ENCODE results near the gene SLC22A4. TPM values are rescaled to one million over a fixed set of nuclear protein-coding genes. Genes with fewer than 3 reads are reported as not detected.

The SLC22A4 gene
- polyA plus RNA-seq, 1 donor from 2014 or later = 2.0 TPM

DNA sequence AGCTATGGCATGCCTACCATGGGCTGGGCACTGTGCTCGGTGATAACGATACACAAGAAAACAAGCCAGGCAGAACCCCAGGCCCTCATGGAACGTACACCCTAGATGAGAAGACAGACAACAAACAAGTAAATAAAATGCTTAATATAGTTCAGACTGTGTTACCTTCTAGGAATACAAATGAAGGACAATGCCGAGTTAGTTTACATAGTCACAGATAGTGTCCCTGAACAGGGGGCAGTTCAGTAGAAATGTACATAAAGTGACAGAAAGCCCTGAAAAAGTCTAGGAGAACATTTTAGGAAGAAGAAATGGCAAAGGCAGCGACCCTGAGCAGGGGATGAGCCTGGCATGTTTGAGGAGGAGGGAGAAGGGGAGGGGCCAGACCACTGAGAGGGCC, 97.1 kb downstream of the SLC22A4 start:
- Histone ChIP-seq H3K9me2 (ENCODE audit: insufficient read depth, low read length) (no peaks in the 10 kb centered on the region), H3K27me3 (ENCODE audit: insufficient read depth, low read depth, low read length) (no peaks in the 10 kb centered on the region), H3K9ac (ENCODE audit: low read length) (no peak overlapping the region), H3K9me3 (ENCODE audit: low read length) (no peaks in the 10 kb centered on the region), H4K20me1 (ENCODE audit: insufficient read depth) (no peaks in the 10 kb centered on the region), H3K36me3 (ENCODE audit: insufficient read depth, low read length) (no peaks in the 10 kb centered on the region), H3K4me2 (ENCODE audit: low read length) (no peak overlapping the region), H3K27ac (ENCODE audit: low read length) (no peak overlapping the region), H2AFZ (ENCODE audit: low read depth, low read length) (no peak overlapping the region), H3K4me3 (ENCODE audit: low read length) (no peak overlapping the region), H3F3A (ENCODE audit: insufficient read depth, low read length, poor library complexity, severe bottlenecking) (no peaks in the 10 kb centered on the region), H3K79me2 (replicated peaks; ENCODE audit: insufficient read depth, low read length) (no peaks in the 10 kb centered on the region)
- TF ChIP-seq SMC3 (conservative IDR thresholded peaks at IDR 0.05; ENCODE audit: poor library complexity) (no peak), POLR2AphosphoS5 (IDR thresholded peaks at IDR 0.05) (no peak), RAD21 (conservative IDR thresholded peaks at IDR 0.05) (no peak), MXI1 (conservative IDR thresholded peaks at IDR 0.05; ENCODE audit: poor library complexity, severe bottlenecking) (no peak), EP300 (conservative IDR thresholded peaks at IDR 0.05; ENCODE audit: poor library complexity, severe bottlenecking) (no peak), REST (IDR thresholded peaks at IDR 0.05; ENCODE audit: borderline replicate concordance) (no peak), TAF1 (IDR thresholded peaks at IDR 0.05; ENCODE audit: low read depth) (no peak), EZH2 (IDR thresholded peaks at IDR 0.05; ENCODE audit: borderline replicate concordance, insufficient read depth, low read length, poor library complexity, severe bottlenecking) (no peak)
- TF ChIP-seq, protein P1, sequence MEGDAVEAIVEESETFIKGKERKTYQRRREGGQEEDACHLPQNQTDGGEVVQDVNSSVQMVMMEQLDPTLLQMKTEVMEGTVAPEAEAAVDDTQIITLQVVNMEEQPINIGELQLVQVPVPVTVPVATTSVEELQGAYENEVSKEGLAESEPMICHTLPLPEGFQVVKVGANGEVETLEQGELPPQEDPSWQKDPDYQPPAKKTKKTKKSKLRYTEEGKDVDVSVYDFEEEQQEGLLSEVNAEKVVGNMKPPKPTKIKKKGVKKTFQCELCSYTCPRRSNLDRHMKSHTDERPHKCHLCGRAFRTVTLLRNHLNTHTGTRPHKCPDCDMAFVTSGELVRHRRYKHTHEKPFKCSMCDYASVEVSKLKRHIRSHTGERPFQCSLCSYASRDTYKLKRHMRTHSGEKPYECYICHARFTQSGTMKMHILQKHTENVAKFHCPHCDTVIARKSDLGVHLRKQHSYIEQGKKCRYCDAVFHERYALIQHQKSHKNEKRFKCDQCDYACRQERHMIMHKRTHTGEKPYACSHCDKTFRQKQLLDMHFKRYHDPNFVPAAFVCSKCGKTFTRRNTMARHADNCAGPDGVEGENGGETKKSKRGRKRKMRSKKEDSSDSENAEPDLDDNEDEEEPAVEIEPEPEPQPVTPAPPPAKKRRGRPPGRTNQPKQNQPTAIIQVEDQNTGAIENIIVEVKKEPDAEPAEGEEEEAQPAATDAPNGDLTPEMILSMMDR (IDR thresholded peaks at IDR 0.05; ENCODE audit: poor library complexity, severe bottlenecking) = no peak

DNA sequence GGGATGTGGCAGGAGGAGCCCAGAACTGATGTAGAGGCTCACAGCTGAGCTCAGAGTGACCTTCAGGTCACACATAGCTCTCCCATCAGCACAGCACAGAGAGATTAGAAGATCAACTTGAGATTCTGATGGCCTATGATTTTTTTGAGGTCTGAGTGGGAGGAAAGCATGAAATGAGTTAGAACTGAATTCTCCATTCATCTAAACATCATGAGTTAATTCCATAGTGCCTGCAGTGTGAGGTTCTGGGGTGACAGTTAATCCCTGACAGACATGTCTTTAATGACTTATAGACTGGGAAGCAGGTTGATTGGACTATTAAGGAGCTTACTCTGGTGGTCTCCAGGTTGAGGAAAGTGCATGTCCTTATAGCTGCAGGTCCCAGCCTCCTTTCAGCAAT, 97.7 kb downstream of the SLC22A4 start:
- Histone ChIP-seq H3K4me3 (ENCODE audit: low read length) (no peak overlapping the region), H3K9me3 (ENCODE audit: low read length) (no peaks in the 10 kb centered on the region), H3F3A (ENCODE audit: insufficient read depth, low read length, poor library complexity, severe bottlenecking) (no peaks in the 10 kb centered on the region), H3K4me2 (ENCODE audit: low read length) (no peak overlapping the region), H4K20me1 (ENCODE audit: insufficient read depth) (no peaks in the 10 kb centered on the region), H3K9me2 (ENCODE audit: insufficient read depth, low read length) (no peaks in the 10 kb centered on the region), H3K27ac (ENCODE audit: low read length) (no peak overlapping the region), H3K27me3 (ENCODE audit: insufficient read depth, low read depth, low read length) (no peaks in the 10 kb centered on the region), H2AFZ (ENCODE audit: low read depth, low read length) (no peak overlapping the region), H3K36me3 (ENCODE audit: insufficient read depth, low read length) (no peaks in the 10 kb centered on the region), H3K9ac (ENCODE audit: low read length) (no peak overlapping the region), H3K79me2 (replicated peaks; ENCODE audit: insufficient read depth, low read length) (no peaks in the 10 kb centered on the region)
- TF ChIP-seq RAD21 (conservative IDR thresholded peaks at IDR 0.05) (no peak), EZH2 (IDR thresholded peaks at IDR 0.05; ENCODE audit: borderline replicate concordance, insufficient read depth, low read length, poor library complexity, severe bottlenecking) (no peak), POLR2AphosphoS5 (IDR thresholded peaks at IDR 0.05) (no peak)

DNA sequence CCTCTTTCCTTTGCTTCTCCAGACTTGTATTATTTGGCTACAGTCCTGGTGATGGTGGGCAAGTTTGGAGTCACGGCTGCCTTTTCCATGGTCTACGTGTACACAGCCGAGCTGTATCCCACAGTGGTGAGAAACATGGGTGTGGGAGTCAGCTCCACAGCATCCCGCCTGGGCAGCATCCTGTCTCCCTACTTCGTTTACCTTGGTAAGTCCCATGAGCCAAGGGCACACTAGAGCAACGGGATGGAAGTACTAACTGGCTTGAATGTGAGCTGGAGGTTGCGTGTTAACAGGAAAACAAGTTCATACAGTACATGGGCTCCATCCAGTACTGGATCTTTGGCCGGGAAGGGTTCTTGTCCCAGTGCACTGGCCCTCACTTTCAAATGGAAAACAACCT, 98.2 kb downstream of the SLC22A4 start:
- TF ChIP-seq POLR2AphosphoS5 (IDR thresholded peaks at IDR 0.05) (no peak), EP300 (conservative IDR thresholded peaks at IDR 0.05; ENCODE audit: poor library complexity, severe bottlenecking) (no peak), EZH2 (IDR thresholded peaks at IDR 0.05; ENCODE audit: borderline replicate concordance, insufficient read depth, low read length, poor library complexity, severe bottlenecking) (no peak), REST (IDR thresholded peaks at IDR 0.05; ENCODE audit: borderline replicate concordance) (no peak), SMC3 (conservative IDR thresholded peaks at IDR 0.05; ENCODE audit: poor library complexity) (no peak), RAD21 (conservative IDR thresholded peaks at IDR 0.05) (no peak)
- TF ChIP-seq, protein P1 (IDR thresholded peaks at IDR 0.05; ENCODE audit: poor library complexity, severe bottlenecking) = no peak
- Histone ChIP-seq H3K79me2 (replicated peaks; ENCODE audit: insufficient read depth, low read length) (no peaks in the 10 kb centered on the region), H3K27me3 (ENCODE audit: insufficient read depth, low read depth, low read length) (no peaks in the 10 kb centered on the region), H3K9ac (ENCODE audit: low read length) (no peak overlapping the region), H3K9me2 (ENCODE audit: insufficient read depth, low read length) (no peaks in the 10 kb centered on the region), H4K20me1 (ENCODE audit: insufficient read depth) (no peaks in the 10 kb centered on the region), H3F3A (ENCODE audit: insufficient read depth, low read length, poor library complexity, severe bottlenecking) (no peaks in the 10 kb centered on the region), H3K9me3 (ENCODE audit: low read length) (no peaks in the 10 kb centered on the region), H3K36me3 (ENCODE audit: insufficient read depth, low read length) (no peaks in the 10 kb centered on the region), H3K4me2 (ENCODE audit: low read length) (no peak overlapping the region), H3K27ac (ENCODE audit: low read length) (no peak overlapping the region), H3K4me3 (ENCODE audit: low read length) (no peak overlapping the region), H2AFZ (ENCODE audit: low read depth, low read length) (no peak overlapping the region)
